Retina (tissue), 1 donor: ENCODE results near the gene TBC1D30.

Experiments used
- DNase-seq: peaks from one replicate; pipeline ENCODE4 v3.0.0-alpha.2; 2016

Gene TBC1D30

DNA sequence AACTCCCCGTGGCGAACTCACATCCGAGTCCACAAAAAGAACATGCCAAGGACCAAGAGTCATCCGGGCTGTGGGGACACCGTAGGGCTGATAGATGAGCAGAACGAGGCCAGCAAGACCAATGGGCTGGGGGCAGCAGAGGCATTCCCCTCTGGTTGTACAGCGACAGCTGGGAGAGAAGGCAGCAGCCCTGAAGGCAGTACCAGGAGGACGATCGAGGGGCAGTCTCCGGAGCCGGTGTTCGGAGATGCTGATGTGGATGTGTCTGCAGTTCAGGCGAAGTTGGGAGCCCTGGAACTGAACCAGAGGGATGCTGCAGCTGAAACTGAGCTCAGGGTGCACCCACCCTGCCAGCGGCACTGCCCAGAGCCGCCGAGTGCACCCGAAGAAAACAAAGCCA, 50.7 kb downstream of the TBC1D30 start:
- no peak for DNase-seq

GRCh38 chr12:64876388-64877071, 52.1 kb downstream of the TBC1D30 start:
- no peak for DNase-seq

DNA sequence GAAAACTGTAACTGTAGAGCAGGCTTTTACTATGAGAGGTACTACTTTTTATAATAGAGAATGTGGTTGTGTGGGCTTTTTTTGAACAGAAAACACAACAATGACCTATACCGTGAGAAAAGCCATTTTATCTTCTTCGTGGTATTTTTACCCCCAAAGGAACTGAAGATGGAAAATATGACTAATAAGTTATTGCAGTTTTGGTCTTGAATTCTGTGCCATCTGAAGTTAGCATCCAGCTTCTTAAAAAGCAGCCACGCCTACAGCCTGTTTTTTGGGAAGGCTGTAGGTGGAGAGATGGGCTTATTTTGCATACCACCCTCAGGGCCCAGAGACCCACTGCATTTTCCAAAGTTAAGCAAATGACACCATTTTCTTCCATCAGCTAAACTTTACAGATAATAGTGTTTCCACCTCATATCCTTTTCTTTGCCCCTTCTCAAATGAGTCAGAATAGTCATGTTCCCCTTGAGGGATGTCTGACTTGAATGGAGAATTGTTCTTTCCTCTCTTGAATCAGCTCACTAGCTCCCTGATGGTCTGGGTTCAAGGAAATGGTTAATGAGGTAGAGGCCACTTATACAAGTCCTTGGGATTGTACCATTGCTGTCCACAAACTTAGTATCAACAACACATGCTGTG, 53.0 kb downstream of the TBC1D30 start:
- no peak for DNase-seq

DNA sequence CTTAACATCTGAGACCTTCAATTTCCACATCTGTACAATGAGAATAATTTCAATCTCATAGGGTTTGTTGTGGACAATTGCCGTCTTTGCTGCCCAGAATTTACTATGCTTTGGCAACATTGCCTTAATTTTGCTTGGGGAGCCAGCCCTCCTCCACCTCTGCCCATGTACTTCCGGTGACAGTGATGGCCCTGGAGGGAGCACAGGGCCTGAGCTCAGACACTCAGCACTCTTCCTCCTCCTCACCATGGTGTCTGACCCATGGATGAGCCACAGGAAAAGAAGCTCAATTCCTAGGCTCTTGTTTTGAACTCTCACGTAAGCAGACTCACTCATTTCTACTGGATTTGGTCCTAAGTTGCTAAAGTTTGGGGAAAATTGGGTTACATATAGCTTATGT, 58.2 kb downstream of the TBC1D30 start:
- DNase-seq = no peak

GRCh38 chr12:64883264-64884163, 59.1 kb downstream of the TBC1D30 start:
- DNase-seq = no peak

DNA sequence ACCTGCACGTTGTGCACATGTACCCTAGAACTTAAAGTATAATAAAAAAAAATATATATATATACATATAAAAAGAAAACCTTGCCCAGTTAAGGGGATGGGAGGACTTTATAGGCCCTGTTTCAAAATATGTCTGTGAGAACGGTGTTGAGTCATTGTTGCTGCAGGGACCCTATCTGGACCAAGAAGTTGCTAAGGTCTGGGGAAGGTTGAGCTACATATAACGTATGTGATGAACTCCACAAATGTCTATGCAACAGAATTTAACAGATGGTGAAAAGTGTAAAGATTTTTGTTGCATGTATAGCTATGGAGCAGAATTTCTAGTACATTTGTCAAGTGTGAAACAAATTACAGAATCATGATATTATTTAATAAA, 59.7 kb downstream of the TBC1D30 start:
- DNase-seq = no peak

GRCh38 chr12:64884728-64885127, 60.3 kb downstream of the TBC1D30 start:
- no peak for DNase-seq

- DNase-seq = no peak
These were observed 65.2 kb downstream of the TBC1D30 start for GRCh38 chr12:64889434-64890216.

DNA sequence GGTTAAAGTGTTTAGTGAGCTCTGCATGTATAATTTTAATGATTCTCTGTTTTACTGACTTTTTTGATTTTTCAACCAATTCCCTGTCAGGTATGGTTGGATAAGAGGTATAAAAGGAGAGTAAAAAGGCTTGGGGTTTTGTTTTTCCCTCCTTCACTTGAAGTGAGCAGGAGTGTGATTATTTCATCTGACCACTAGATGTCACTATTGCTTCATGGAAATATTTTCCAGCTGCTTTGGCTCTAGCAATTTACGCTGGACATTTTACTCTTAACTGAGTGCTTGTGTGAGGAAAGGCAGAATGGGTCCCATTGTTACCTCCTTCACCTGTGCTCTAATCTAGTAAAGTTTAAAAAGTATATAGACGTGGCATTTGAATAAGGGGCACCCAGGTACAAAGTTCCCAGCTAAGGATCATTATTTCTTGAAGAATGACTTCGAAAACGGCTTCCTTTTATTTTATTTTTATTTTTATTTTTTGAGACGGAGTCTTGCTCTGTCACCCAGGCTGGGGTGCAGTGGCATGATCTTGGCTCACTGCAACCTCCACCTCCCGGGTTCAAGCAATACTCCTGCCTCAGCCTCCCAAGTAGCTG, 66.5 kb downstream of the TBC1D30 start:
- peak; percentile 64 for DNase-seq

GRCh38 chr12:64891629-64892028, 67.2 kb downstream of the TBC1D30 start:
- no peak for DNase-seq

DNA sequence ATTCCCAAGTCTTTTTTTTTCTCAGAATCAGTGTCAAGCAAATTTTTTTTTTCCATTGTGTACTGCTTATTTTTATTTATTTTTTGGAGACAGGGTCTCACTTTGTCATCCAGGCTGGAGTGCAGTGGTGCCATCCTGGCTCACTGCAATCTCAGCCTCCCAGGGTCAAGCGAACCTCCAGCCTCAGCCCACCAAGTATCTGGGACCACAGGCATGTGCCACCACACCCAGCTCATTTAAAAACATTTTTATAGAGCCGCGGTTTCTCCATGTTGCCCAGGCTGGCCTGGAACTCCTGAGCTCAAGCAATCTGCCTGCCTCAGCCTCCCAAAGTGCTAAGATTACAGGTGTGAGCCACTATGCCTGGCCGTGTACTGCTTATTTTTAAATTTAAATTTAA, 68.1 kb downstream of the TBC1D30 start:
- DNase-seq = no peak

- DNase-seq = no peak
These were observed 69.5 kb downstream of the TBC1D30 start for GRCh38 chr12:64893961-64894360.

DNA sequence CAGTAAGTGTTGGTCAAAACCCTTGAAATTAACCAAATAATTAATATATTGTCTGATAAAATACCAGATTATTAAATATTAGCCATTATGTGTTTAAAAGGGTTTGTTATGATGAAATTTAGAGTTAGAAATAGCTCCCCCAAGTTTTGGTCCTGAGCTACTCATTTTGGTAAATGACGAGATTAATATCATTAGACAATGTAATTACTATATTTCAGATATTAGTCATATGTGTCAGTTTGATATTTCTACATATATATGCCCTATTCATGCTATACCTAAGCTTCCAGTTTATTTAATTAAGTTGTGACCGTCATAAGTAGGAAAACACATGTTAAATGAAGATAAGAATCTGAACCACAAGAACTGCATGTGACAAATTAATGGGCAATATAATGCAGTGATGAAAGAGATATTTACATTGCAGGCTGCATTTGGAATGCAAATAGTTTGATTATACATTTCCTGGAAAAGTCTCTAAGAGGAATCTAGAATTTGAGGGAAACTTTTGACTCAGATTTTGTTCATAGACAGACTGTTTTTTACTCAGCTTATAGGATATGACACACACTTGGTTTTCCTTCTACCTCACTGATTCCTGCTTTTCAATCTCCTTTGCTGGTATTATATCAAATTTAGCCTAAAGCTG, 70.5 kb downstream of the TBC1D30 start:
- no peak for DNase-seq

- no peak for DNase-seq
These were observed 71.1 kb downstream of the TBC1D30 start for GRCh38 chr12:64895526-64895925.

DNA sequence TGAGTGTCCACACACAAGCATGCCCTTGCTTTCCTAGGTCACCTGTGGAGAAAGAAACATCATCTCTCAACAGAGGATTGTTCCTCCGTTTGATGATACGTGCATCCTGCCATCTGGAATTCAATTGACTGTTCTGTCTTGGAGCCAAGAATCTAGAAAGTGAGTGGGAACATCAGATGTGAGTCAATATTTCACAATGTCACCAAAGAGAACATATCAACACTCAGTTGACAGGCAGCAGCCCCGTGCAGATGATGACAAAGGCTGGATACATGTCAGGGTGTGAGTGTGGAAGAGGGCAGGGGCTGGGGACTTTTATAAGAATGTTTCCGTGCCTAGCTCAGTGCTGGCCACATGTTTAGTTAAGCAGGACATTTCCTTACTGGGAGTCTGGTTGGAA, 76.1 kb downstream of the TBC1D30 start:
- DNase-seq = no peak

DNA sequence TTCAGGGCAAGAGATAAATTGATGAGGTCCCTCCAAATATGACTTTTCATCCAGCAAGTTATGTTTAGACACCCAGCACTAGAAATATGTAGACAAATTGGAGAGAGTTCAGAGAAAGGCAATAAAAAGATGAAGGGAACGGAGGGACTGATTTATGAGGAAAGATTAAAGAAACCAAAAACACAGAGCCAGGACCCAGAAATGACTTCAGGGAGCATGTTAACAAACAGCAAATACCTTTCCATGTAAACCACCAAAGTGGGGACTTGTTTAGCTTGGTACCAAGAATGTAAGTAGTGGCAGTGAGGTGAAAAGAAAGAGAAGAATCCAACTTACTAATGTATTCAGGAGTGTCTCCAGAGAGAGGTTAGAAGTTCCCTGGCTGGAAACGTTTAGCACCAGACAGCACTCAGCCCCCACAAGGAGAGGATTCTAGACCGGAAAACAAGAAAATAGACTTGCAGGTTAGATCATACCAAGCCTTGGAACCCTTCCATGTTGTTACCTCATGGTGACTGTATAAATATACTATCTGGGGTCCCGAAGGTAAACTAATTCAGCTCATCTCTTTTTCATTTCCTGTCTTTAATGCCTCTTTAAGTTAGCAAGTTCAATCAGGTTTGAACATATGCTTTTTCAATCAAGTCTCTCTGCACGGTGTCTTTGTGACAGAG, 79.2 kb downstream of the TBC1D30 start:
- no peak for DNase-seq

DNA sequence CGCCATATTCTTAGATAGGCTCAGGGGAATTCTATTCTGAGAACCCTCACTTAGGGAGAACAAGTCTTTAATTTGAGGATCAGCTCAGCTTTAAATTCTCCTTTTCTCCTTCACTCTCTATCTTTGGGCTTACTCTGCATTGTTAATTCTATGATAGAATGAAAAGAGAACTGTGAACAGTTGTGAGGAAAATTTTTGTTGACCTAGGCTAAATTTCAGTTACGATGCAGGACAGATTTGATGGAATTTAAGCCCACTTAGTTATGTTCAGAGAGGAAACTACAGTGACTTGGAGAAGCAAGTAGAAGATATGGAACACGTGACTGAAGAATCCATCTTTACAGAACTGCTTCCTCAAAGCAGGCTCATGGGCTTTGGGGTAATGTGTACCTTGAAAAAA, 82.7 kb downstream of the TBC1D30 start:
- no peak for DNase-seq

GRCh38 chr12:64909124-64909523, 84.7 kb downstream of the TBC1D30 start:
- DNase-seq = no peak

- no peak for DNase-seq
These were observed 86.6 kb downstream of the TBC1D30 start for GRCh38 chr12:64911081-64911480.

- DNase-seq = no peak
These were observed 87.5 kb downstream of the TBC1D30 start for GRCh38 chr12:64911912-64912311.

DNA sequence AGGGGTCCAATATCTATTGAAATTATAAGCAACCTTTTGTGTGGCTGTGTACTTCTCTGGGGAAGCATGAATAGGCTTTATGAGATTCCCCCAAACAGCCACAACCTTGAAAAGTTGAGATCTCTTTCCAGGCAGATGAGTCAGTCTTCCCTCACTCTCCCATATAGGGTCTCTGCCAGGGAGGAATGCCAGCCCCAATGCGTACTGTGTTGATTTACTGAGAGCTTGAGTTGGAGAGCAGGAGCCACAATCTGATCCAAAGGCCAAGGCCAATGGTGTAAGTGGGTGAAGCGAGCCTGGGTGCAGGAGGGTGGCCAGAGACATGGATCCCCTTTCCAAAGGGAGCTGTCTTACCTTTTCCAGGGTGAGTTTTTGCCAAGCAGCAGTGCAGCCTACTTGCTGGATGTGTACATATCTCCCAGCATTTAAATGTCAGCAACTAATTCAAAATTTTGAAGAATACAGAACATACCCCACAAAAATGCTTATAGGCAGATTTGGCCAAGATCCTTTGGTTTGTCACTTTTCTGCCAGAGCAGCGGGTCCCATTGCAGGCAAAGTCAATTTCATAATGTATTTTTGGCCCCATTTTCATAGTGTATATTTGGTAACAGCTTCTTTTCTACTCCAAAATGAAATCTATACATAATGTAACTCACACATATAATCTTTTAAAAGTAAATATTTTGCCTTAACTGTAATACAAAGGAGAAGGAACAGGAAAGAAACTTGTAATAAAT, 88.2 kb downstream of the TBC1D30 start:
- no peak for DNase-seq
